ENCODE results near the gene SASH1.

SASH1 gene

DNA sequence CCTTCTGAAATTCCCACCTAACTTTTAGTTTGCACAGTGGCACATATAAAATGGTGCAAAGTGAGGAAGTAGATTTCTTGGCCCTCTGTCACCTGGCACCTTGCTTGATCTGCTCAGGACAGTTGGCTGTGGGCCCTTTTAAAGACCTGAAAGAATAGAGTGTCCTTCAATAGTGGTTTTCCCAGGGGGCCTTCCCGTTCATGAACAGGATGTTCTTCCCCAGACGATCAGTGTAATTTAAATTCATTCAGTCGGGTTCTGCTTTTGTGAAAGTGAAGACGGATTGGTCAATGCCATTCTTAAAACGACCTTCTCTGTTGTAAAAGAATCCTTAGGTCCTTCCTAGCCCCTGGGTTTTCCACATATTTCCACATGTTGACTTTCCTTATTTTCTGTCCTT lies 178.5 kb downstream of the SASH1 start:
- no peak for DNase-seq (ENCODE audit: low read depth in 3 of 3)

DNA sequence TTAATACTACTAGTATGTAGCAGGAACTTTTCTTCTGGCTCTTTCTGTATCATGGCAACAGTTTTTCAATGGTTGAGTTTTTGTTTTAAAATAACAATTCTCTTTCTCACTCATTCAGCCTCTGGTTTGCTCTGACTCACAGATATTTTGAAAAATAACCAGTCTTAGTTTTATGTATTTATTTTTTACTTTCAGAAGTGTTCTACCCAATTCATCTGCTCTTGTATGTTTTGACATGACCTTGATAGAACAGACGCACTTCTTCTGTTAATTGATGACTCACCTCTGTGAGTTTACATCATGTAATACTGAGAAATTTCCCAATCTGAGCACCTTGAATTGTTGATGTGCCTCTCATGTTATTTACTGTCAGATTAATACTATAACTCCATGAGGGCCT lies 178.9 kb downstream of the SASH1 start:
- no peak for DNase-seq (ENCODE audit: low read depth in 3 of 3)

DNA sequence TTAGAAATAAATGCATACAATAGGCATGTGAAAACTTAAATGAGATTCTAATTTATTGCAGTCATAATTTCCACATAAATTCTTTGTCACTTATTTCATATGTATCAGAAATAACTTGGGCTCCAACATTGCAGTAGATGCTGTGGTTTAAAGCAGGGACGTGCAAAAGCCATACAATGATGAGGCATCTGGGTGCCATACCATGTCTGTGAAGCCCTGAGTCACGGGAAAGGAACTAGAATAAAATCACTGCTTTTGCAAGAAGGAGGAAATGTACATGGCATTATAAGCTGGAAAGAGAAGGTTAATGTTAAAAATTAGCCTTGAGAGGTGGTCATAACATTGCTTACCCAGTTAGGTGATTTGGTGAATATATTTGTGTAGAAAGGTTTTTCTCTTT lies 180.4 kb downstream of the SASH1 start:
- DNase-seq (ENCODE audit: low read depth in 3 of 3), result no peak

DNA sequence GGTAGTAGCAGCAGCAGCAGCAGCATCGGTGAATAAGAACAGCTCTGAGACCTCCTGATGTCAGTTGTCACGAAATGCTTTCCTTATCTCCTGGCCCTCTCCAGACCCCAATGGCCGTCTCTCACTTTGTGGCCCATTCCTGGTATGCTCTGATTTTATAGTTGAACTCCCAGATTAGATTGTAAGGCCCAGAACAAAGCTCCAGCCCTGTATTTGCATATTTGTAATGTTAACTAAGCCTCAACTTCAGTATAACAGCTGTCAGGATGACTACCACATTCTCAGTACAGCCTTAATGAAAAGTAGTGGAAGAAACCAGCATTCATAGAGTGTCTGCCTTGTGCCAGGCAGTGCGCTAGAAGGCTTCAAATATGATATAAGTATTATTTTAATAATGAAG lies 180.9 kb downstream of the SASH1 start:
- no peak for DNase-seq (ENCODE audit: low read depth in 3 of 3)

DNA sequence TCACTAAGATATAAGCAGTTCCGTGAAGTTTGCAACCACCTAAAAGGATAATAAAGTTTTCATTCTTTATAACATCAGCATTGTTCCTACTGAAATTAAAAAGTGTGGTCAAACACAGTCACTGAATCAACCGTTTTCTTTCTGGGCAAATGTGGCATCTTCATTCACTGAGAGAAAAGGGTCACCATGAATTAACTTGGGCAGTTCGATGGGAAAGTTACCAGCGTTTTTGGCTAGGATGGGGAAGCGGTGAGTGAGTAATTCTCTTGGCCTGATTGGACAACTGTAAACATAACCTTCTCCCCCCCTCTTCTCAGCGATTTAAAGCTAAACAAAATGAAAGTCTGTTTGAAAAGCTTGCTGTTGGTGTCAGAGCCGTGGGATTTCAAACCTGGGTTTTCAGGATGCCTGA lies 181.8 kb downstream of the SASH1 start:
- DNase-seq (ENCODE audit: low read depth in 3 of 3), result no peak

DNA sequence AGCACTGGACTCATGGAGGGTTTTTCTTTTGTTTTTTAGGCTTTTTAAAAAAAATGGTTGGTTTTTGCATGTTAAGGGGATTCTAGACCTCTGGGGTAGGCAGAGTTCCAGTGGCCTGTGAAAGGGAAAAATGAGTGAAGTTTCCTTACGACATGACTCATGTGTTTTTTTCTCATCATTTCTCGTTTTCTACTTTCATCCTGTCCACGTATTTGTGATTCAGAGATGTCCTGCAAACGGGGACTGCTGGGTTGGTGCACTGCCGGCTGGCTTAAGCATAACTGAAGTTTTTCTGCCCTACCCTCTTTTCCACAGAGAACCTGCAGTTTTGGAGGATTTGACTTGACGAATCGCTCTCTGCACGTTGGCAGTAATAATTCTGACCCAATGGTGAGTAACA lies 182.3 kb downstream of the SASH1 start:
- DNase-seq (ENCODE audit: low read depth in 3 of 3), result no peak

DNA sequence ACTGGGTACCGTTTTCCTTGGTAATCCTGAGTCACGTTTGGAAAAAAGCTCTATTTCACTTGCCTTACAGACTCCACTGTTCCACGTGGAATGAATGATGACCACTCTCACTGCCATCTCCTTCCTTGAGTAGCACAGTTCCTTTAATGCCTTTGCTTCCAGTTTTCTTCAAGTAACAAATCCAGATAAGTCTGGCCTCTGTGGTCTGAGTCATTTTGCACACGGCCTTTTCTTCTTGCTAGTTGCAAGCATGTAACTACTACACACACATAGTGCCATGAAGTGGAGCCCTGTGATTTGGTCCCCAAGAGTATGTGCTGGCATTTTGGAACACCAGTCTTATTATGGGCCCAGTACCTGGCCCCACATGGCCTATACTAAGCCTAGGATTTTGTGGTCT lies 182.8 kb downstream of the SASH1 start:
- no peak for DNase-seq (ENCODE audit: low read depth in 3 of 3)

DNA sequence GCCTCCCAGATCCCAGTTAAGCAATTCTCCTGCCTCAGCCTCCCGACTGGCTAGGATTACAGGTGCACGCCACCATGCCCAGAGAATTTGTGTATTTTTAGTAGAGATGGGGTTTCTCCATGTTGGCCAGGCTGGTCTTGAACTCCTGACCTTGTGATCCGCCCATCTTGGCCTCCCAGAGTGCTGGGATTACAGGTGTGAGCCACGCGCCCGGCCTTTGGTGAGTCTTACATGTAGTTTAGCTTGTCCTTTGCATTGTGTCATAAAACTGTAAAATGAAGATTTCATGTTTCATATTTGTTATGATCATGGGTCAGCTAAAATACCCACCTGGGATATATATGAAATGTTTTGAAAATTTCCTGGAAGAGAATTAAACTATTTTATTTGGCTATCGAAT lies 183.5 kb downstream of the SASH1 start:
- DNase-seq (ENCODE audit: low read depth in 3 of 3), result no peak

DNA sequence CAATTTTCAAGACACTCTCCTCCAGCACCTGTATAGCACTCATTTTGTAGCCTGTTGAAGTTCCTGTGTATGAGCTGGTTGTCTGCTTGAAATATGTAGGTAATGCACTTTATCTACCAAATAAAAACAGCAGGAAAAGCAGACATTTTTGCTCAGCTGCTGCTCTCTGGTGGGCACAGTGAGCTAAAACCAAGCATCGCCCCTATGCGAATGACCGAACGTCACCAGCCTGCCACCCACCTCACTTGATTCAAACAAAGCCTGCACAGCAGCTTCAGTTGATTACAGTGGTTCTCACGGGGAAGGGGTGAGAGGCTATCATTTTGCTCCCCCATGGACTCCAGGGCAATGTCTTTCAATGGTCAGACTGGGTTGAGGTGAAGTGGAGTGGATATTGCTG lies 185.7 kb downstream of the SASH1 start:
- DNase-seq (ENCODE audit: low read depth in 3 of 3), result no peak

DNA sequence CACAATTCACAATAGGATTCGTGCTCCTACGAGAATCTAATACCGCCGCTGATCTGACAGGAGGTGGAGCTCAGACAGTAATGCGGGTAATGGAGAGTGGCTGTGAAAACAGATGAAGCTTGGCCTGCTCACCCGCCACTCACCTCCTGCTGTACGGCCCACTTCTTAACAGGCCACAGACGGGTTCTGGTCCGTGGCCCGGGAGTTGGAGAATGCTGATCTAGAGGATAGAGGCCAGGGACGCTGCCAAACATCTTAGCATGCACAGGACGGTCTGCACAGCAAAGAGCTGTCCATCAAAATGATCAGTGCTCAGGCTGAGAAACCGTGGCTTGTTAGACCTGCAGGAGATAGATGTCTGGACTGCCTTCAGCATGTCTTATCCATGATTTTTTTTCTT lies 186.4 kb downstream of the SASH1 start:
- no peak for DNase-seq (ENCODE audit: low read depth in 3 of 3)

DNA sequence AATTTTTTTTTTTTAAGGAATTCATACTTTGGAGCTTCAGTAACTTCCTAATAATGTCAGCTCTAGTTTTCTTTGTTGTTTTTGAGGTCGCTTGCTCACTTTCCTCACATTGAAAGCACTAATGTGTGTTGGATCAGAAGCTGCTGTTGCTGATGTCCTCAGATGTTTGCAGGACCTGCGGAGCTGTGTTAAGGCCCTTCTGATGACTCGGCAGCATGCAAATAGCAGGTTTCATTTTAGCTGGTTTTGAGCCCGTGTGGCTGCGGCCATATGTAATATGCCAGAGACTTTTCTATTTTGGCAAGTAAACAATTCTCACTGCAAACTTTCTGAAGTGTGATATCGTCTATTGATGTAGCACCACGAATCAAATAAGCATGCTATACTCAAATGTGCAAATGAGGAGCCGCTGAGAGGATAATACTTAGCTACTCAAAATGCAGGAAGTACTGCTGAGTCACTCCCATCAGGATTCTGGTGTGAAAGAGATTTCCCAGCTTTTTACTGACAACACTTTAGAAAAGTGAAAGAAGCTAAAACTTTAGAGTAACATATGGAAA lies 187.8 kb downstream of the SASH1 start:
- no peak for DNase-seq (ENCODE audit: low read depth in 3 of 3)

DNA sequence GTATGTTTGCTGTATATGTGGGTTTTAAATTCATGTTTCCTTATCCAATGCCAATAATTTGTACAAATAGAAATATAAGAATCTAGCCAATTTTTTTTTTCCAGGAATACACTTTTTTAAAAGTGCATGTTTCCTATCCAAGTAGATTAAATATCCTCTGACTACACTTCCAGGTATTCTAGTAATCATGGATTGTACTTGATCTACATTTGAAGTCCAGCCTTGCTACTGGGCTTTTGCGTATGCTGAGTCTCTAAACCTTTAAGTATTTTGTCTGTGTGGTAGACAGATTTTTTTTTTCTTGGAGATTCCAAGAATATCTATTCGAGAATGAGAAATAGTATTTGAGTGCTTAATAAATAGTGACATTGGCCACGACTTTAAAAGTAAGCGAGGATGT lies 188.3 kb downstream of the SASH1 start:
- no peak for DNase-seq (ENCODE audit: low read depth in 3 of 3)

DNA sequence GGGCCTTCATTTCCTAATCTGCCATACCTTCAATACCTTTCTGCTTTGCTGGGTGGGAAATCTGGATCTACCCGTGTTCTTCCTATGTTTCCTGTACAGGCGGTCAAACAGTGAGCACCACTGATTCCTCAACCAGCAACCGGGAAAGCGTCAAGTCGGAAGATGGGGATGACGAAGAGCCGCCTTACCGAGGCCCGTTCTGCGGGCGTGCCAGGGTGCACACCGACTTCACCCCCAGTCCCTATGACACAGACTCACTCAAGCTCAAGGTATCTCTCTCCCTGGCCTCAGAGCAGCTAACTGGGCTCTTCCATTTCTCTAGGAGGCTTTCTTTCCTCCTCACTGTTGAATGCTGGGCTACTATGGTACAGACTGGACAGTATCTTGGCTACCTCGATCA lies 190.1 kb downstream of the SASH1 start:
- DNase-seq (ENCODE audit: low read depth in 3 of 3), result no peak

DNA sequence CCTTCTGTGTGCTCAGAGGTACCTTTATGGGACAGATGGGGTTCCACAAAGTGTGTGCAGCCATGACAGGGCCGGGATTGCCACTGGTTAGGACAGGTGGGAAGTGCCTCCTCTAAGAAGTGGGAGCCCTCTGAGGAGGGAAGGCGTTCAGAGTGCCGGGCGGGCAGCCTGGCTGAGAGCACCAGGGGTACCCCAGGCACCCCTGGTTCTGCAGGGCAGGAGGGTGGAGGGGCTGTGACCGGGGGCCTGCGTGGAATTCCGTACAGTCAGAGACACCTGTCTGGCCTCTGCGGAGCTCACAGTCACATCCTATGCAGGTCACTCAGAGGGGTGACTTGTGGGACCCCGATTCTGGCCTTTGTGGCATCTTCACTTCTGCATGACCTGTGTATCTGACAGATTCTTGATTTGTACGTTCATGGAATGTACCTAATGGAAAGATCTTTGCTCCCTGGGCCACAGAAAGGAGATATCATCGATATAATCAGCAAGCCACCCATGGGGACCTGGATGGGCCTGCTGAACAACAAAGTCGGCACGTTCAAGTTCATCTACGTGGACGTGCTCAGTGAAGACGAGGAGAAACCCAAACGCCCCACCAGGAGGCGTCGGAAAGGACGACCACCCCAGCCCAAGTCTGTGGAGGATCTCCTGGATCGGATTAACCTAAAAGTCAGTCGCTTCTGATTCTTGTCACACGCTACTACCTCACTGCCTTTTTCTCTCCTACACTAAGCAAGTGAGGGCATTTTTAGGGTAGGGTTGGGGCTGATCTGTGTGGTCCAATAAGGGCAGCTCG lies 190.9 kb downstream of the SASH1 start:
- DNase-seq (ENCODE audit: low read depth in 3 of 3), result no peak

DNA sequence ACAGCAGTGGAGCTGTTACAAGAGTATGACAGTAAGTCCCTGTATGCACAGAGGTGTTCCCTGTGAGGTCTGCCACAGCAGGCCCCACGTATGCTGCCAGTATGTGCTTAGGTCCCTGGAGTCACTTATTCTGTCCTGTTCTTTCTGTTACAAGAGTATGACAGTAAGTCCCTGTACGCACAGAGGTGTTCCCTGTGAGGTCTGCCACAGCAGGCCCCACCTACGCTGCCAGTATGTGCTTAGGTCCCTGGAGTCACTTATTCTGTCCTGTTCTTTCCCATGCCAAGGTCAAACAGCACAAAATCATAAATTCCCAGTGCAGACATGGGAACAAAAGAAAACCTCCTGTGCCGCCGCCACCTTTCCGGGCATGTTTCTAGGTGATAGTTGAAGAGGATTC lies 192.2 kb downstream of the SASH1 start:
- DNase-seq (ENCODE audit: low read depth in 3 of 3), result no peak

DNA sequence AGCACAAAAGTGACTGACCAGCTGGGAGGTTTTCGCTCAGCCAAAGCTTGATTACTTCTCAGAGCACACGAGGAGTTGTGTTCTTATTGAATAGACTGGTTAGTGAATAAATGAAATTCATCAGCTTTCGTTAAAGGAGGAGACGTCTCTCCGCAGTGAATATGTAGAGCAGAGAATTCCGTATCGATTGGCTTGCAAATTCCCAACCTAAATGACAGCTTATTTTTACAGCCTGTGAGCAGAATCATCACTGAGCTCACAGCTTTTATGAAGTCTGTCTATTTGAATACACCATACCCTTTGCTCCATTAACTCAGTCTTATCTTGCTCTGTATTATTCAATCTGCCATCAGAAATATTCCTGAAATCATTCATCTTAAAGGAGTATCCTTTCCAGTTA lies 192.7 kb downstream of the SASH1 start:
- no peak for DNase-seq (ENCODE audit: low read depth in 3 of 3)

DNA sequence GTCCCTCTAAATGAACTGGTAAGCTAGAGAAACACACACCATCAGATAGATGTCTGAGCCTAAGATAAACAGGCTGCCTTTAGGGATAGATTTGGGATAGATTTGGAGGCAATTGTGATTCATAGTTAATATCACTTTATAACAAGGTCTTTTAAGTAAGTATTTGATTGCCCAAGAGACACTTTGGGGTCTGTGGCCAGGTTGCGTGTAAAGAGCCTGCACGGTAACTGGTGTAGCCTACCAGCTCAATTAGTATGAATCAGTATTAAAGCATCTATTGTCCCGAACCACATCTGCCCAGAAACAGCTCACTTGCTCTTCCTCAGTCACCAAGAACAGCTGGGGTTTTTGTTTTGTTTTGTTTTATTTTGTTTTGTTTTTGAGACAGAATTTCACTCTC lies 193.3 kb downstream of the SASH1 start:
- DNase-seq (ENCODE audit: low read depth in 3 of 3), result no peak

DNA sequence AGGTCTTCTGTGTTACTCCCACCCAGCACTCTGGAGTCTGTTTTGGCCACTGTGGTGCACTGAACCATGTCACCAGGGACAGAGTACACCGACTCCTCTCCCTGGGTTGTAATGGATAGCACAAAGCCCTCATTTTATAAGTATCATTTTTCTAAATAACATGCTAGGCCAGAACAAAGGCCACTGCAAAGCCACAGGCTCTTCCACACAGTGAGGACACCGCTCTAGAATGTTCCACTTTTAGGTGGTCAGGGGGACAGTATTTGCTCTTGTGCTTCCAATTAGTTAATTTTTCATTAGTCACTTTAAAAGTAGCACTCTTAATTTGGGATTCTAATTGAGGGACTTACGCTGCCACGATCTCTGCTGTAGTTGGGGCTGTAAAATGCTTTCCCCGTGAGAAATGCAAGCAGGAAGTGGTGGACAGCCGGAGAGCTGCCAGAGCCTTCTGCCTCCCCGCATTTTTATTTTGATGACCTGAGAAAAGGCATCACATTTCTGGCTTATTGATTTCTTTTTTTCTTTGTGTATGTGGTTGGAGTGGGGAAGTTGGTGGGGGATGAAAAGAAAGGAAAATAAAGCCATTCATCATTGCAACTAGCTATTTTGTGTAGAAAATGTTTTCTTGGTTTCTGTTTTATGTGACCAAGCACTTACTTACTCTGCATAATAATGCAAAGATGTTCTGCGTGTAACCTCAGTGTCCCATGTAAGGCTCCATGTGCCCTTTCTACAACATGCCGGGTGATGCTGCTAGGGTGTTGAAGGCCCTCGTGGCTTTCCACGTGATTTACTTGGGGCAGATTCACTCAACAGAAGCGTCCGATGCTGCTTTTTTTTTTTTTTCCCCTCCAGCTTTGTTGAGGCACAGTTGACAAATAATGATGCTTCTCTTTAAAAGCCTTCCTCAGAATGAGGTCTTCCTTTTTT lies 195.9 kb downstream of the SASH1 start:
- no peak for DNase-seq (ENCODE audit: low read depth in 3 of 3)

DNA sequence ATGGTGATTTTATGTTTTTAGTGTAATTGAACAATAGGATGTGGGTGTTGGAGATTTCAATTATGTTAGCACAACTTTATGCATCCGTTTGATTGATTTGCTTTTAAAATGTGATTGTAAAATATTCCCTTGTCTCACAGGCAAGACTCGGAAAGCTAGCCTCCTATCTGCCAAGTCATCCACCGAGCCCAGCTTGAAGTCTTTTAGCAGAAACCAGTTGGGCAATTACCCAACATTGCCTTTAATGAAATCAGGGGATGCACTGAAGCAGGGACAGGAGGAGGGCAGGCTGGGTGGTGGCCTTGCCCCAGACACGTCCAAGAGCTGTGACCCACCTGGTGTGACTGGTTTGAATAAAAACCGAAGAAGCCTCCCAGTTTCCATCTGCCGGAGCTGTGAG lies 200.9 kb downstream of the SASH1 start:
- no peak for DNase-seq (ENCODE audit: low read depth in 3 of 3)

DNA sequence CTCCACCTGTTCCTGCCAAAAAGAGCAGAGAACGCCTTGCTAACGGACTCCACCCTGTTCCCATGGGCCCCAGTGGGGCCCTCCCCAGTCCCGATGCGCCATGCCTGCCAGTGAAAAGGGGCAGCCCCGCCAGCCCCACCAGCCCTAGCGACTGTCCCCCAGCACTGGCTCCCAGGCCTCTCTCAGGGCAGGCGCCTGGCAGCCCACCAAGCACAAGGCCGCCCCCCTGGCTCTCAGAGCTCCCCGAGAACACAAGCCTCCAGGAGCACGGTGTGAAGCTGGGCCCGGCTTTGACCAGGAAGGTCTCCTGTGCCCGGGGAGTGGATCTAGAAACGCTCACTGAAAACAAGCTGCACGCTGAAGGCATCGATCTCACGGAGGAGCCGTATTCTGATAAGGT lies 201.8 kb downstream of the SASH1 start:
- DNase-seq (ENCODE audit: low read depth in 3 of 3), result no peak

DNA sequence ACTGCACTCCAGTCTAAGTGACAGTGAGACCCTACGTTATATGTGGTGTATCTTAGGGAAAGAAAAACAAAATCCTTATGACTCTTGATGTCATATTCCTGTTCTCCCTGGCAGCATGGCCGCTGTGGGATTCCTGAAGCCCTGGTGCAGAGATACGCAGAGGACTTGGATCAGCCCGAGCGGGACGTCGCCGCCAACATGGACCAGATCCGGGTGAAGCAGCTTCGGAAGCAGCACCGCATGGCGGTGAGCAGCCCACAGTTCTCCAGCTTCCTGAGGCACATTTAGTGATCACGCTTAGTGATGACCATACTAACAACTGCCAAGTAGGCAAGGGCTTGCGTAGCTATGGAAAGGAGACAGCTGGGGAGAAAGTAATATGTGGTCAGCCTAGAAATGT lies 203.3 kb downstream of the SASH1 start:
- DNase-seq (ENCODE audit: low read depth in 3 of 3), result no peak

DNA sequence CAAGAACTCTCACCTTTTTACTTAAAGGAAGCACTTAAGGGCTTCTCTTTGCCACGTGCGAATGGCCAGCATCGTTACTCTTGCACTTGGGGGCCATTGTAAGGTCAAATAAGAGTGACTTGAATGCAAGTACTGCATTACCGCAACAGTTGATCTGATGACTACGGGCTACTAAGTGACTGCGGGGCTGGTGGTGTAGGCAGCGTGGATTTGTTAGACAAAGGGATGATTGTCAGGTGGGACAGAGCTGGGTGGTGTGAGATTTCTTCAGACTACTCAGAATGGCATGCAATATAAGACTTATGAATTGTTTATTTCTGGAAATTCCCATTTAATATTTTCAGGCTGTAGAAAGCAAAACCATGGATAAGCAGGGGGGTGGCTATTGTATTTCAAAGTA lies 204.5 kb downstream of the SASH1 start:
- no peak for DNase-seq (ENCODE audit: low read depth in 3 of 3)
